ENCODE data around the gene HDLBP.
"Not testable (repeated sequence)": the region's sequence is repeated elsewhere in the genome, so short reads cannot be mapped to it uniquely, and the experiment has no call there.

The HDLBP gene

DNA sequence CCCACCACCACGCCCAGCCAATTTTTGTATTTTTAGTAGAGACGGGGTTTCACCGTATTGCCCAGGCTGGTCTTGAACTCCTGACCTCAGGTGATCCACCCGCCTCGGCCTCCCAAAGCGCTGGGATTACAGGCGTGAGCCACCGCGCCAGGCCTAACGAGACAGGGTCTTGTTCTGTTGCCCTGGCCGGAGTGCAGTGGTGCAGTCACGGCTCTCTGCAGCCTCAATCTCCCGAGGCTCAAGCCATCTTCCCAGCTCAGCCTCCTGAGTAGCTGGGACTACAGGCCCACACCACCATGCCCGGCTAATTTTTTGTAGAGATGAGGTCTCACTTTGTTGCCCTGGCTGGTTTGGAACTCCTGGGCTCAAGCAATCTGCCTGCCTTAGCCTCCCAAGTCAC lies 118.2 kb downstream of the HDLBP start:
- not testable (repeated sequence) for H3K36me3 ChIP-seq (ENCODE audit: control insufficient read depth in 1 of 2, insufficient read depth in 2 of 2, low read length in 2 of 2); H3K4ac ChIP-seq (ENCODE audit: low read depth, low read length); H3K27me3 ChIP-seq (ENCODE audit: insufficient read depth, low read length); H3K4me1 ChIP-seq (ENCODE audit: control insufficient read depth in 1 of 2, insufficient read depth in 2 of 2, low read length in 2 of 2); H2BK12ac ChIP-seq (ENCODE audit: low read length); H3K14ac ChIP-seq (ENCODE audit: low read length); H3K4me3 ChIP-seq (ENCODE audit: low read depth, low read length); H3K9ac ChIP-seq (ENCODE audit: low read length); H4K8ac ChIP-seq (ENCODE audit: low read depth, low read length); DNase-seq; H3K18ac ChIP-seq (ENCODE audit: low read length); H3K23ac ChIP-seq (ENCODE audit: low read length); H3K79me1 ChIP-seq (ENCODE audit: low read length); H3K27ac ChIP-seq (ENCODE audit: low read depth, low read length); H3K9me3 ChIP-seq (ENCODE audit: insufficient read depth, low read depth, low read length); H3K79me2 ChIP-seq (ENCODE audit: control insufficient read depth, insufficient read depth, low read length, poor library complexity); H2BK5ac ChIP-seq (ENCODE audit: low read depth, low read length, poor library complexity); H3K4me2 ChIP-seq (ENCODE audit: low read length); H2AK5ac ChIP-seq (ENCODE audit: low read length); H2AFZ ChIP-seq (ENCODE audit: insufficient read depth, low read length, poor library complexity); H2BK120ac ChIP-seq (ENCODE audit: insufficient read depth, low read length, poor library complexity); H4K91ac ChIP-seq (ENCODE audit: low read depth, low read length); H4K12ac ChIP-seq (ENCODE audit: low read depth, low read length)
- WGBS (ENCODE audit: extremely low coverage, insufficient coverage, insufficient read length), result no CpG with 5 or more reads among the region's 14 CpGs

DNA sequence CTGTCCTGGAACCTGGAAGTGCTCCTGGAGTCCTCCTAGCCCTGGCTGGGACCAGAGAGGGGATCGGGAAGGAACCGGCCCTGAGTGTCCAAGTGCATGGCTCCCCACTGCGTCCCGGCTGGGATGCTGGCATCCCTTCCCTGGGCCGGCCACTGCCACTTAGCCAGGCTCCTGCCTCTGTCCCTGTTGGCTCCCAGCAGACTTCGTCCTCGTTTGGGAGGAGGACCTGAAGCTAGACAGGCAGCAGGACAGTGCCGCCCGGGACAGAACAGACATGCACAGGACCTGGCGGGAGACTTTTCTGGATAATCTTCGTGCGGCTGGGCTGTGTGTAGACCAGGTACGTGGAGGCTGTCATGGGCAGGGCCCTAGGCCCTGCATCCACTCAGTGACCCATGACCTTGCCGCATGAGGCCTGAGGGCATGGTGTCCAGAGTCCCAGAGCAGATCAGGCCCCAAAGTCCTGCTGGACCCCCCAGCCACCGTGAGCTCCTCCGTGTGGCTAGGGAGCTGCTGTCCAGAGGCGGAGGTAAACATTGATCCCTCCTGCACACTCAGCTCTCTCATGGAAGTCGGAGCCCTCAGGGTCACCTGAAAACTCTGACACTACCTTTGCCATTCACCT lies 119.9 kb downstream of the HDLBP start:
- no peak for DNase-seq
- H2BK120ac ChIP-seq (ENCODE audit: insufficient read depth, low read length, poor library complexity), result no peak overlapping the region
- no peak overlapping the region for H3K4me3 ChIP-seq (ENCODE audit: low read depth, low read length)
- no peak overlapping the region for H3K4me2 ChIP-seq (ENCODE audit: low read length)
- H3K9ac ChIP-seq (ENCODE audit: low read length), result no peak overlapping the region
- peaks cover 2% of the 10 kb centered on the region for H3K79me1 ChIP-seq (ENCODE audit: low read length)
- H3K23ac ChIP-seq (ENCODE audit: low read length), result no peak overlapping the region
- H2AFZ ChIP-seq (ENCODE audit: insufficient read depth, low read length, poor library complexity), result no peak overlapping the region
- no peaks in the 10 kb centered on the region for H3K79me2 ChIP-seq (ENCODE audit: control insufficient read depth, insufficient read depth, low read length, poor library complexity)
- H3K27me3 ChIP-seq (ENCODE audit: insufficient read depth, low read length), result no peaks in the 10 kb centered on the region
- no peak overlapping the region for H4K12ac ChIP-seq (ENCODE audit: low read depth, low read length)
- no CpG with 5 or more reads among the region's 18 CpGs for WGBS (ENCODE audit: extremely low coverage, insufficient coverage, insufficient read length)
- H3K18ac ChIP-seq (ENCODE audit: low read length), result no peak overlapping the region
- H2BK5ac ChIP-seq (ENCODE audit: low read depth, low read length, poor library complexity), result no peak overlapping the region
- H3K14ac ChIP-seq (ENCODE audit: low read length), result no peak overlapping the region
- H4K91ac ChIP-seq (ENCODE audit: low read depth, low read length), result no peak overlapping the region
- no peak overlapping the region for H2AK5ac ChIP-seq (ENCODE audit: low read length)
- no peak overlapping the region for H3K27ac ChIP-seq (ENCODE audit: low read depth, low read length)
- H2BK12ac ChIP-seq (ENCODE audit: low read length), result no peak overlapping the region
- H3K9me3 ChIP-seq (ENCODE audit: insufficient read depth, low read depth, low read length), result peaks cover 2% of the 10 kb centered on the region
- H4K8ac ChIP-seq (ENCODE audit: low read depth, low read length), result no peak overlapping the region
- no peak overlapping the region for H3K4ac ChIP-seq (ENCODE audit: low read depth, low read length)
- H3K4me1 ChIP-seq (ENCODE audit: control insufficient read depth in 1 of 2, insufficient read depth in 2 of 2, low read length in 2 of 2), result peaks cover 0 to 2% of the 10 kb centered on the region in 2 experiments
- H3K36me3 ChIP-seq (ENCODE audit: control insufficient read depth in 1 of 2, insufficient read depth in 2 of 2, low read length in 2 of 2), result no peaks in the 10 kb centered on the region

DNA sequence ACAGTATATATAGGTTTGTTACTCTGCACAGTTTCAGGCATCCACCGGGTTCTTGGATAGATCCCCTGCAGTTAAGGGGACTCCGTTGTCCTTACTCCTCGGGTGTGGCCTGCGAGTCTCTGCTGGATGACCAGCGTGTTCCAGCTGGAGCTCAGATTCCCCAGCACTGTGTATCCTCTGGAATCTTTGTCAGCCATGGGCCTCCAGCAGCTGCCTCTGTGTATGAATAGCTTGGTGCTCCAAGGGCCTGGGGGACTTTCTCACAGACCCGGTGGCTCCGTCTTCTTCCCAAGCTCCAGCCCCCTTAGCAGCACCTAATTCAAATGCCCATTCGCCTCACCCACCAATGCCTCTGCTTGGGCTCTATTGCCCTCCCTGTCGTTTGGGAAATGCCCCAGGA lies 120.7 kb downstream of the HDLBP start:
- H3K9me3 ChIP-seq (ENCODE audit: insufficient read depth, low read depth, low read length), result peaks cover 2% of the 10 kb centered on the region
- WGBS (ENCODE audit: extremely low coverage, insufficient coverage, insufficient read length), result no CpG with 5 or more reads among the region's 9 CpGs

GRCh38 chr2:241193271-241193670 lies 122.2 kb downstream of the HDLBP start:
- Histone ChIP-seq H2BK12ac (ENCODE audit: low read length) (no peak overlapping the region), H3K9me3 (ENCODE audit: insufficient read depth, low read depth, low read length) (no peaks in the 10 kb centered on the region)

More for the DNA sequence above, 120.7 kb downstream of the HDLBP start:
- peaks cover 0 to 2% of the 10 kb centered on the region in 2 experiments for H3K4me1 ChIP-seq (ENCODE audit: control insufficient read depth in 1 of 2, insufficient read depth in 2 of 2, low read length in 2 of 2)
- no peaks in the 10 kb centered on the region for H3K79me1 ChIP-seq (ENCODE audit: low read length)
- no peak overlapping the region for H3K14ac ChIP-seq (ENCODE audit: low read length)
- H4K91ac ChIP-seq (ENCODE audit: low read depth, low read length), result no peak overlapping the region
- H3K27me3 ChIP-seq (ENCODE audit: insufficient read depth, low read length), result no peaks in the 10 kb centered on the region
- no peak overlapping the region for H4K8ac ChIP-seq (ENCODE audit: low read depth, low read length)
- no peaks in the 10 kb centered on the region for H3K36me3 ChIP-seq (ENCODE audit: control insufficient read depth in 1 of 2, insufficient read depth in 2 of 2, low read length in 2 of 2)
- no peak overlapping the region for H3K4me3 ChIP-seq (ENCODE audit: low read depth, low read length)
- no peak overlapping the region for H2BK5ac ChIP-seq (ENCODE audit: low read depth, low read length, poor library complexity)
- no peak for DNase-seq
- no peak overlapping the region for H2BK120ac ChIP-seq (ENCODE audit: insufficient read depth, low read length, poor library complexity)
- H3K9ac ChIP-seq (ENCODE audit: low read length), result no peak overlapping the region
- no peak overlapping the region for H4K12ac ChIP-seq (ENCODE audit: low read depth, low read length)
- H3K23ac ChIP-seq (ENCODE audit: low read length), result no peak overlapping the region
- no peak overlapping the region for H2AFZ ChIP-seq (ENCODE audit: insufficient read depth, low read length, poor library complexity)
- no peak overlapping the region for H3K27ac ChIP-seq (ENCODE audit: low read depth, low read length)
- no peaks in the 10 kb centered on the region for H3K79me2 ChIP-seq (ENCODE audit: control insufficient read depth, insufficient read depth, low read length, poor library complexity)
- H2BK12ac ChIP-seq (ENCODE audit: low read length), result no peak overlapping the region
- no peak overlapping the region for H2AK5ac ChIP-seq (ENCODE audit: low read length)
- no peak overlapping the region for H3K4ac ChIP-seq (ENCODE audit: low read depth, low read length)
- H3K4me2 ChIP-seq (ENCODE audit: low read length), result no peak overlapping the region
- H3K18ac ChIP-seq (ENCODE audit: low read length), result no peak overlapping the region

More at GRCh38 chr2:241193271-241193670, 122.2 kb downstream of the HDLBP start:
- H2AK5ac ChIP-seq (ENCODE audit: low read length), result no peak overlapping the region
- no peaks in the 10 kb centered on the region for H3K27me3 ChIP-seq (ENCODE audit: insufficient read depth, low read length)
- H2AFZ ChIP-seq (ENCODE audit: insufficient read depth, low read length, poor library complexity), result no peak overlapping the region
- H3K23ac ChIP-seq (ENCODE audit: low read length), result no peak overlapping the region
- no peaks in the 10 kb centered on the region for H3K79me1 ChIP-seq (ENCODE audit: low read length)
- H2BK120ac ChIP-seq (ENCODE audit: insufficient read depth, low read length, poor library complexity), result no peak overlapping the region
- no peak overlapping the region for H4K91ac ChIP-seq (ENCODE audit: low read depth, low read length)
- no peak overlapping the region for H3K14ac ChIP-seq (ENCODE audit: low read length)
- no peak overlapping the region for H3K4me3 ChIP-seq (ENCODE audit: low read depth, low read length)
- WGBS (ENCODE audit: extremely low coverage, insufficient coverage, insufficient read length), result no CpG with 5 or more reads among the region's 8 CpGs
- no peak overlapping the region for H4K8ac ChIP-seq (ENCODE audit: low read depth, low read length)
- H4K12ac ChIP-seq (ENCODE audit: low read depth, low read length), result no peak overlapping the region
- no peaks in the 10 kb centered on the region for H3K4me1 ChIP-seq (ENCODE audit: control insufficient read depth in 1 of 2, insufficient read depth in 2 of 2, low read length in 2 of 2)
- no peak for DNase-seq
- H3K9ac ChIP-seq (ENCODE audit: low read length), result no peak overlapping the region
- no peak overlapping the region for H3K4me2 ChIP-seq (ENCODE audit: low read length)
- H2BK5ac ChIP-seq (ENCODE audit: low read depth, low read length, poor library complexity), result no peak overlapping the region
- H3K36me3 ChIP-seq (ENCODE audit: control insufficient read depth in 1 of 2, insufficient read depth in 2 of 2, low read length in 2 of 2), result no peaks in the 10 kb centered on the region
- no peaks in the 10 kb centered on the region for H3K79me2 ChIP-seq (ENCODE audit: control insufficient read depth, insufficient read depth, low read length, poor library complexity)
- H3K18ac ChIP-seq (ENCODE audit: low read length), result no peak overlapping the region
- no peak overlapping the region for H3K27ac ChIP-seq (ENCODE audit: low read depth, low read length)
- H3K4ac ChIP-seq (ENCODE audit: low read depth, low read length), result no peak overlapping the region
